GM12892 (cell line): ENCODE measurements around the gene TRMT10C.

Source experiments
- POLR2A ChIP-seq: IDR thresholded peaks from 2 replicates; pipeline ENCODE4 v1.6.1; 2011; ENCODE audit warnings: low read depth, low read length, control low read depth
- POLR2AphosphoS5 ChIP-seq: IDR thresholded peaks from 2 replicates; pipeline ENCODE4 v1.6.1; 2011; ENCODE audit warnings: low read depth, low read length, control low read depth

GRCh38 chr3:101603184-101603583 lies 41.5 kb downstream of the TRMT10C start:
- no peak for TF ChIP-seq POLR2AphosphoS5
- TF ChIP-seq POLR2A: no peak
